GM19397 (cell line): Measurements from ENCODE around the gene PRSS21.
A peak's percentile ranks its signal among the peaks of the same experiment; 100 is the strongest.

ENCODE experiments used
- ATAC-seq: cut with Tn5 transposase; IDR thresholded peaks from one replicate; pipeline ENCODE4 v1.9.1; 2021; ENCODE audit warnings: mild to moderate bottlenecking, moderate library complexity; ENCODE audit not compliant: unreplicated experiment

PRSS21 gene

DNA sequence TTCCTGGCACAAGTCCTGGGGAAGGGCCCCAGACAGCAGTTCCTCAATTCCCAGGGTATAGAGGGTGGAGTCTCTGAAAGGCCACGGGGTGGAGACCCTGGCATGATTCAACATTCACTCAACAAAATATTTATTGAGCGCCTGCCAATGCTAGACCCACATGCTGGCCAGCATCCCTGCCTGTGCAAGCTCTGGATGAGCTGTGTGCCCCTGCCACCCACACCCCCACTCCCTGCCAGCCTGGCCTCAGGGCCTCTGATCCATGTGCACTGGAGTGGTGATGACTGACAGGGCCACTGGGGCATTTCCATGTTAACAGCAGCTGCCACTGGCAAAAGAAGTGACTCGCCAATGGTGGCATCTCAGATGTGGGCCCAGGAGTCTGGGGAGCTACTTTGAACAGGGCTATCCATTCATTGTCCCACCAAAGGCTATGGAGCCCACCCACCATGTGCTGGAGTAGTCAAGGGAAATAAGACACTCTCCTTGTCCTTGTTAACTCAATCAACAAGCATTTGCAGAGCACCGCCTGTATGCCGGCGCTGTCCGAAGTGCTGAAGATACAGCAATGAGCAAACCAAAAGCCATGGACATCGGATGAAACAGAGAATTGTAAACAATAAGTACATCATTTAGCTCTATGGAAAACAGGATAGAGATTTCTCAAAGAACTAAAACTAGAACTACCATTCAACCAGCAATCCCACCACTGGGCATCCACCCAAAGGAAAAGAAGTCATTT, 44.0 kb downstream of the PRSS21 start:
- ATAC-seq: no peak

DNA sequence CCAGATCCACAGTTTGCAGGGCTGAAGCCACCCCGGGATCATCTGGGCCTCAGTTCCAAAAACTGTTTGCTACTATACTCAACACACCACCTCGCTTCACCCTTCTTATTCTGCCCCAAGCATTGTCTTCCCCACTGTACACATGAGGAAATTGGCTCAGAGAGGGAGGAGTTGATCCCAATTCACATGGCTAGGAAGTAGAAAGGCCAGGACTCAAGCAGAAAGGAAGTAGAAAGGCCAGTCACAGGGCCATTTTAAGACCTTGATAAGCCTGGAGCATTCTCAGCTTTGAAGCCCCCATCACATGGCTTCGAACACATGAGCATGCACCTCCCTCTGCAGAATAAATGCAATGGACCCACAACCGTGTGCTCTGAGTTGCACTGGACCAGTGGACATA, 48.6 kb downstream of the PRSS21 start:
- no peak for ATAC-seq

- no peak for ATAC-seq
These were observed 49.4 kb downstream of the PRSS21 start for GRCh38 chr16:2866431-2866830.

DNA sequence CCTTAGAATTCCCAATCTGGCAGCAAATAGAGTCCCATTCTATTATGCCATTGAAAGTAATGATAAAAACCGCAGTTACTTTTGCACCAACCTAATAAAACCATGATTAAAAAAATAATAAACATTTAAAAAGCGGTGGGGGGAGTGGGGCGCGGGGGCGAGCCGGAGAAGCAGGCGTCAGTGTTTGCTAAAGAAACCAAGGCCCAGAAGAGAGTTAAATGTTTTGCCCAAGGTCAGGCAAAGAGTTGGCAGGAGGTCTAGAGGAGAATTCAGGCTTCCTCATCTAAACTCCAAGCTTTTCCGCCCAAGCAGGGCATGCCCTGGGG, 50.6 kb downstream of the PRSS21 start:
- no peak for ATAC-seq

DNA sequence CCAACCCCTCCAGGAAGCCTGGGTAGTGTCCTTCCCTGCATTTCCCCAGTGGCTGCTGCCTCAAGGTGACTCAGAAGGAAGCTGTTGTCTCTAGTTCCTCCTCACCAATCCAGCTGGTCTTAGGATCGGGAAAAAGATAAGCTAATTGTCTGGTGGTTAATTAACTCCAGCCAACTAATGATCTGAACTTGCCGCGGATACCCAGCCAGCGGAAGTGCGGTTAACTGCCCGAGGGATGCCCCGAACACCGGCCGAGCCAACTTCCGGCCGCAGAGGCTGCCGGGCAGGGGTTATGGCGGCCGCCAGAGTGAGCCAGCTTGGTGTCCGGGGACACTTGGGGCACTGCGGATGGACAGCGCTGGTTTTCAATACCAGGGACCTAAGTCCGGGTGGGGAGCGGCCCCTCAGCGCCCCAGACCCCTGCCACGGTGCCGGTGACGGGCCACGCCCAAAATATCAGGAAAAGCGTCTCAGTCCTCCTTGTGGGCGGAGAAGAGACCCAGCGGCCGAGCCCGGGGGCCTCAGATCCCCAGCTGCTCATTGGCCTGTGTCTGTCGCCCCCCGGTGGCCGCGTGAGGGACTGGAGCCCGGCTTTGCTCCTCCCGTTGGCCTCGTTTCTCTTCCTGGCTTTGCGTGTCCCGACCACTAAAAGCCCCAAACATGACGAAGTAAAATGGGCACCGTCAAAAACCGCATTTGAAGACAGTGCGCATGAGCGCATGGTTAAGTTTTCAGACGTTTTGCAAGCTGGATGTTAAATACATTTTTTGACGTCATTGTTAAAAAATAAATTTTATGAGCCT, 51.2 kb downstream of the PRSS21 start:
- ATAC-seq: peak; percentile 90
